ENCODE data around the gene CCNJ.

GRCh38 chr10:96077156-96077555, 33.8 kb downstream of the CCNJ start:
- TF ChIP-seq, protein P1, sequence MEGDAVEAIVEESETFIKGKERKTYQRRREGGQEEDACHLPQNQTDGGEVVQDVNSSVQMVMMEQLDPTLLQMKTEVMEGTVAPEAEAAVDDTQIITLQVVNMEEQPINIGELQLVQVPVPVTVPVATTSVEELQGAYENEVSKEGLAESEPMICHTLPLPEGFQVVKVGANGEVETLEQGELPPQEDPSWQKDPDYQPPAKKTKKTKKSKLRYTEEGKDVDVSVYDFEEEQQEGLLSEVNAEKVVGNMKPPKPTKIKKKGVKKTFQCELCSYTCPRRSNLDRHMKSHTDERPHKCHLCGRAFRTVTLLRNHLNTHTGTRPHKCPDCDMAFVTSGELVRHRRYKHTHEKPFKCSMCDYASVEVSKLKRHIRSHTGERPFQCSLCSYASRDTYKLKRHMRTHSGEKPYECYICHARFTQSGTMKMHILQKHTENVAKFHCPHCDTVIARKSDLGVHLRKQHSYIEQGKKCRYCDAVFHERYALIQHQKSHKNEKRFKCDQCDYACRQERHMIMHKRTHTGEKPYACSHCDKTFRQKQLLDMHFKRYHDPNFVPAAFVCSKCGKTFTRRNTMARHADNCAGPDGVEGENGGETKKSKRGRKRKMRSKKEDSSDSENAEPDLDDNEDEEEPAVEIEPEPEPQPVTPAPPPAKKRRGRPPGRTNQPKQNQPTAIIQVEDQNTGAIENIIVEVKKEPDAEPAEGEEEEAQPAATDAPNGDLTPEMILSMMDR (IDR thresholded peaks at IDR 0.05): no peak
- no peak for TF ChIP-seq POLR2A (IDR thresholded peaks at IDR 0.05)

All from adrenal gland (tissue), 5 donors.